Activated T-cell treated with anti-CD3 and anti-CD28 coated beads for 4 hours (primary cell): ENCODE measurements around the gene TEX52.
"Not testable (repeated sequence)": the region's sequence is repeated elsewhere in the genome, so short reads cannot be mapped to it uniquely, and the experiment has no call there.

Source experiments
- DNase-seq: peaks from one replicate; pipeline ENCODE4 v3.0.0-alpha.2; 2020

The TEX52 gene

DNA sequence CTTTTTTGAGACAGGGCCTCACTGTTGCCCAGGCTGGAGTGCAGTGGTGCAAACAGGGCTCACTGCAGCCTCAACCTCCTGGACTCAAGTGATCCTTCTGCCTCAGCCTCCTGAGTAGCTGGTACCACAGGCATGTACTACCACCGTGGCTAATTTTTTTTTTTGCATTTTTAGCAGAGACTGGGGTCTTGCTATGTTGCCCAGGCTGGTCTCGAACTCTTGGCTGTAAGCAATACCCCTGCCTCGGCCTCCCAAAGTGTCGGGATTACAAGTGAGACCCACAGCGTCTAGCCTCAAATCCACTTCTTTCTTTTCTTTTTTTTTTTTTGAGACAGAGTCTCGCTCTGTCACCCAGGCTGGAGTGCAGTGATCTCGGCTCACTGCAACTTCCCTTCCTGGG lies 6.6 kb upstream of the TEX52 start:
- DNase-seq = not testable (repeated sequence)

DNA sequence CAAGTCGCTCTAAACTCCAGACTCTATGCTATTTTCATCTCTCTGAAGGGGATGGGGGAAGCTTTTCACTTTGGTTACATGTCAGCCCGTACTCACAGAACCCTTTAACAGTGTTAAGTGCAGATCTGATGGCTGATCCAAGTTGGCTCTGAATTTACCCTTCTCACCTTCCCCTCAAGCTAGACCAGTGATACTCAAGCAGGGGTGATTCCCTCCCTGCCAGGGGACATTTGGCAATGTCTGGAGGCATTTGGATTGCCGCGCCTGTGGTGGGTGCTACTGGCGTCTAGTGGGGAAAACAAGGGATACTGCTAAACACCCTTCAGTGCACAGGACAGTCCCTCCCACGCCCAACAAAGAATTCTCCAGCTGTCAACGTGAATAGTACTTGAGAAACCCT lies 6.0 kb upstream of the TEX52 start:
- DNase-seq = no peak

DNA sequence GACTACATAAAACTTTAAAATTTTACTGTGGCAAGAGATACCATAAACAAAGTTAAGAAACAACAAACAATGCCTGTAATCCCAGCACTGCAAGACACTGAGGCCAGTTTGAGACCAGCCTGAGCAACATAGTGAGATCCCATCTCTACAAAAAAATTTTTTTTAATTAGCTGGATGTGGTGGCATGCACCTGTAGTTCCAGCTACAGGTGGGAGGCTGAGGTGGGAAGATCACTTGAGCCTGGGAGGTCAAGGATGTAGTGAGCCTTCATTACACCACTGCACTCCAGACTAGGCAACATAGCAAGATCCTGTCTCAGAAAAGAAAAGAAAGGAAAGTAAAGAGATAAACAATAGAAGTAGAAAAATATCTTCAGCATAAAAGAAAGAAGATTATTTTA lies 3.3 kb upstream of the TEX52 start:
- DNase-seq = no peak

DNA sequence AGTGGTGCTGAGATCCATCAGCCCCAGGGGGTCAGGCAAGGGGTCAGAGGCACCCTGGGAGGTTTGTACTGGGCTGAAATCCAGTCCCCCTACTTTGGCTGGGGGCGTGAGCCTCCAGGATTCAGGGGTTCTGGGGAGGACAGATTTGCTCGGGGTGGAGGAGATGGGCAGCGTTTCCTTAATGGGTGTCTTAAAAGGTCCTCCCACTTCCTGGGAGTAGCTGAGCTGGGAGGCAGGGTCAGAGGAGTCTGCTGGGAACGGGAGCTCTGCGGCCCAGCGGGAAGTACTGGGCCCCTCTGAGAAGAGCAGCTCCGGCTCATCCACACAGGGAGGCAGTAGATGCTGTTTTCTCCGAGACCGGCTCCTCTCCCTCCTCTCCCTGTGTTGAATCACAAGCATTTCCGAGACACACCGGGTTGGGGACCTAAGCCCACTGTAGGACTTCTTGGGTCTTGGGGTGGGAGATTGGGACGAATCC lies 2.1 kb upstream of the TEX52 start:
- DNase-seq = no peak

- DNase-seq = no peak
Observed at GRCh38 chr12:2858334-2858733, 1.5 kb upstream of the TEX52 start.

DNA sequence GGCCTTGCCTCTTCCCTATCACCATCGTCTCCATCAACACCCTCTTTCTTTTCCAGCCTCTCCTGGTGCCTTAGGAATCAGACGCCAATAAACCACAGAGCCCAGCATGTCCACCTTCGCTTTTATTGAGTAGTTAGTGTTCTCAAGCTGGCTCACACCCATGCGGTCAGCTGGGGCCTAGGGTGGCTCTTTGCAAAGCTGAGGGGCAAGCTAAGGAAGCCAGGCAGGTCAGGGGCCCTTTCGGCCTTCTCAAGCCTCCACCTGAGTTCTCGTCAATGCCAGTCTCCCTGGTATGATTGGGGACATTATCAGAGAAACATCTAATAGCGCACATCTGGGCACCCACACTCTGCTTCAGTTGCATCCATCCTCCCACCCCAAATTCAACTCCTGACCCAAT lies 737 bp upstream of the TEX52 start:
- DNase-seq = no peak

DNA sequence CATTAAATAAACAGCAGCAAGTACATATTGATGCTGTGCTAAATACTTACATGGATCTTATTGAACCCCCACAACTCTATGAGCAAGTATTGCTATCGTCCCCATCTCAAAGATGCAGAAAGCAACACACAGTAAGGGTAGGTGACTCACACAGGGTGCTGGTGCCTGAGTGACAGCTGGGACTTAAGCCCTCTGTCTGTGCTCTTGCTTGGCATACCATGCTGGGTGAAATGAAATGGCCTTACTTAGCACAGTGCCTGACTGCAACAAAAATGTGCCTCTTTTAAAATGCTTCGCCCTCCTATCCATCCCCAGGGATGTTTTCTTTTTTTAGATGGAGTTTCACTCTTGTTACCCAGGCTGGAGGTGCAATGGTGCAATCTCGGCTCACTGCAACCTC lies 788 bp downstream of the TEX52 start:
- DNase-seq = no peak

- DNase-seq = no peak
Observed at GRCh38 chr12:2855546-2855945, 1.3 kb downstream of the TEX52 start.

DNA sequence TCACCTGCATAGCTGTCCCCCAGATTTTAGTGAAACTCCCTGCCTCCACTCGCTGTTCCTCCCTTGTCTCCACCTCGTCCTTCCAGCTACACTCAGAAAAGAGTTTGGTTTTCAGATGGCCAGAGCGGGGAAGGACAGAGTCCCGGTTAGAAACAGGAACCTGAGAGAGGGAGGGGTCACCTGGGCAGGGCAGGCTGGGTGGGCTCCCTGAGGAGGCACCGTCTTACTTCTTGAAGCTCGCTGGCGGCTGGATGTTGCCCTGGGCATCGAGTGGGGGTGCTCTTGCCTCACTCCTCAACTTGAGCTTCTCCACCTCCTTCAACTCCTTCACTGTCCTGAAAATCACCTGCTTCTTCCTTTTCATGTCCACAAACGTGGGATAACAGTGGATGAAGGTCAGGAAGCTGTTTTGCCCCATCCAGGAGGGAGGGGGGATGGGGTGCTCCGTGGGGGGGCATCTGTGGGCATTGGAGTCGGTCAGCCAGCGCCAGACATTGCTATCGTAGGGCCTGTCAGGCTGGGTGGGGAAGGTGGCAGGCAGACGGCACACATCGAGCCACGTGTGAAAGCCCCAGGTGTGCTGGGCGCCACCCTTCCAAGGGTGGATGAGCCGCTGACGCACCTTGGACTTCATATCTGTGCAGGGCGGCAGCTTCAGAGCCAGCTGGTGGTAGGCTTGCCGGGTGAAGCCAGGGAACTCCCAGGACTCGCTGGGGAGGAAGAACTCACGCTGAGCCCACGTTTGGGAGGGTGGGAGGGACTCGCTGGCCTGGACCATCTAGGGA lies 2.0 kb downstream of the TEX52 start:
- DNase-seq = no peak

GRCh38 chr12:2853626-2854025 lies 3.2 kb downstream of the TEX52 start:
- peak; percentile 23 for DNase-seq

DNA sequence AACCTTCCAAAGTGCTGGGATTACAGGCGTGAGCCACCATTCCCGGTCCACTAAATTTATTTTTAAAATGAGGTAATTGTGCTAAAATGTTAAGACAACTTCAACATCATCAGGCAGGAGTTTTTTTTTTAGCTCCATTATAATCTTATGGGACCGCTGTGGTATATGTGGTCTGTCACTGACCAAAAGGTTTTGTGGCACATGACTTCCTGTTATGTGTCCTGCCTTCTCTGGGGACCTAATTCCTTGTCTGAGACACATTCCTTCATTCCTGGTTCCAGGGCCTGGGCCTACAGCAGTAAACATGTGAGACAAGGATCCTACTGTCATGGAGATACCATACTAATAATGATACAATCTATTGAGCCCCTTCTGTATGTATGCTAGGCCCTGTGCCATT lies 4.9 kb downstream of the TEX52 start:
- no peak for DNase-seq

DNA sequence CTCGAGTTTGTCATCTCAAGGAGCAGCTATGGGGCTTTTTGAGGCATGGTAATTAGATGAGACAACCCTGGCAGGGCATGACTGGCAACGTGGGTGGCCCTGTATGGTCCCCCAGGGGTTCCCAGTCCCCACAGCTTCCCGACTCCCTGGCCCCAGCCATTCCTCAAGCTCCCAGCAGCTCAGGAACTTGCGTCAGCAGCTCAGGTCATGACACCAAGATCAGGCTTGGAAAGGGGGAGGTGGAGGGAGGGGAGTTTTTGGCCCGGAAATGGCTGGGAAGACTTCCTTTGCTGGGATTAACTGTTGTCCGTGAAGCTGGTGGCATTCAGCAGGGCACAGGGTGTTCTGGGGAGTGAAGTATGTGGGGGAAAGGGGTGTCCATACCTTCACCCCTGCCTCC lies 11.6 kb downstream of the TEX52 start:
- no peak for DNase-seq

- no peak for DNase-seq
Observed at GRCh38 chr12:2844786-2845185, 12.1 kb downstream of the TEX52 start.

DNA sequence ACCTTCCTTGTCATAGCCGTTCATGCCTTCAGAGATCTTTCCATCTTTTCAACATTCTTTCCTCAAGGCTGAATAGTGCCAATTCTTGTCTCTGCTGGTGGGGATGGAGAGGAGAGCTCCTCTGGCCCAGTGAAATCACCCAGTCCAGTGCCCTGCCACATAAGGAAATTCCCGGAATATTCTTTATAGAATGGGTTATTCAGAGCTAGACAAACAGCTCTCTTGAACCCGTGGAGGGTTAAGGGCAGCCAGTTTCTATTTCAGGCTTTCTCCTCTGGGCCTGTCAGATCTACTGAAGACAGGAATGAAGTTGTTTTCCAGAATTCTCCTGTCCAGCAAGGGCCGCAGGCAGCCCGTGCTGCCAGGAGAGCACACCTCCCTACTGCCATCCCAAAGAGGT lies 13.9 kb downstream of the TEX52 start:
- no peak for DNase-seq

GRCh38 chr12:2841056-2841650 lies 15.7 kb downstream of the TEX52 start:
- no peak for DNase-seq

DNA sequence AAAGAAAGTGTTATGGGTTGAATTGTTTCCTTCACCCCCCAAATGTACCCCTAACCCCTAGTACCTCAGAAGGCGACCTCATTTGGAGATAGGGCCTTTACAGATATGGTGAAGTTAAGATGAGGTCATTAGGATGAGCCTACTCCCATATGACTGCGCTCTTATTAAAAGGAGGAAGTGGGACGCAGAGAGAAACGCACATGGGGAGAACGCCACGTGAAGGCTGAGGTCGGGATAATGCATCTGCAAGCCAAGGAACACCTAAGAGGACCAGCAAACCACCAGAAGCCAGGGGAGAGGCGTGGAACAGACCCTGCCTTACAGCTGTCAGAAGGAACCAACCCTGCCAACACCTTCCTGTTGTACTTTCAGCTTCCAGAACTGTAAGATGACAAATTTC lies 20.3 kb downstream of the TEX52 start:
- no peak for DNase-seq

DNA sequence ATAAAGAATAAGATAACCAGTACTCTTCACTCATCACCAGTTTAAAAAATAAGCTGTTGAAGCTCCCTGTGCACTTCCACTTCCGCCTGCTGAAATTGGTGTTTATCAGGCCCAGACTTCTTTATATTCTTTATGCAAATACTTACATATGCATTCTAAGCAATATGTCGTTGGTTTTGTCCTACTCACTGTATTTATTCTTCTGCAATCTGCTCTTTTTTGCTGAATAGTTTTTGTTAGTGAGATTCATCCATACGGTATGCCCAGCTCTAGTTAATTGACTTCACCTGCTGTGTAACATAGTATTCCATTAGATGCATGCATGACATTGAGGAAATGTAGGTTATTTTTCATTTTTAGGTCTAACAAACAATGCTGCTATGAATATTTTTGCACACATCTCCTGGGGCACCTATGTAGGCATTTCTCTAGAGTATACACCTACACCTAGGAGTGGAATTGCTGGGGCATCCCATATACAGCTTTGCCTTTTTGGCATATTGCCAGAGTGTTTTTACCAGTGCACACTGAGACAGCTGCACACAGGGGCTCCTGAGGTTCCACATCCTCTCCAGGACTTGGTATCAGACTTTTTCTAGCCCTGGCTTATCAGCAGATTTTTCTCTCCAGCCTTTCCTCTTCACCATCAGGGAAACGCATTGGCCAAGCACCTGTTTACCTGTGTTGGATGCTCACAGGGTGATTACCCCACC lies 21.0 kb downstream of the TEX52 start:
- no peak for DNase-seq

- no peak for DNase-seq
Observed at GRCh38 chr12:2834581-2835491, 22.0 kb downstream of the TEX52 start, which contains the start of gene NRIP2. Gene NRIP2, minus strand, starts transcription at chr12:2835035. Its CDS starts 52 bp downstream, at chr12:2834983.

DNA sequence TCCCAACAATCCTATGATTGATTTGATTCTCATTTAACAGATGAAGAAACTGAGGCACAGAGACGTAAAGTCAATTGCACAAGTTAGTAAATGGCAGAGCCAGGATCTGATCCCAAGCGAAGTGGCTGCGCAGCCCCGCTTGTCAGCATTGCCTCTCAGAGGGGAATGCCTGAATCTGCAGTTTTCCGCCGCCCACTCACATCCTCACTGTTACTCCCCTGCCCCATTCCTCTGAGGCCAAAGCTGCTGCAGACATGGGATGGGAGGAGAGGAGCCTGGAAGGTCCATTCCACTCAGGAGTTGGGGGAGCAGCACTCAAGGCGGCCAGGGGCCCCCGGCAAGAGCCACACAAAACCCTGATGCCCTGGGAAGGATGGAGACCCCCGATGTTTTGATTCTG lies 23.0 kb downstream of the TEX52 start:
- DNase-seq = no peak

GRCh38 chr12:2833327-2833726 lies 23.5 kb downstream of the TEX52 start:
- DNase-seq = no peak

- no peak for DNase-seq
Observed at GRCh38 chr12:2832550-2833127, 24.2 kb downstream of the TEX52 start.

GRCh38 chr12:2829275-2829674 lies 27.6 kb downstream of the TEX52 start:
- DNase-seq = no peak
